ENCODE measurements around the gene MGAT4B.

MGAT4B gene

GRCh38 chr5:179794171-179794570 is 12.5 kb downstream of the MGAT4B start:
- Histone ChIP-seq H3K36me3 (ENCODE audit: low read length) (no peaks in the 10 kb centered on the region), H2AFZ (ENCODE audit: low read depth, low read length, severe bottlenecking) (no peak overlapping the region), H4K20me1 (ENCODE audit: low read depth, low read length) (no peaks in the 10 kb centered on the region), H3K79me2 (ENCODE audit: insufficient read depth, low read length) (no peaks in the 10 kb centered on the region), H3K9ac (ENCODE audit: low read length) (no peak overlapping the region), H3K9me2 (replicated peaks; ENCODE audit: insufficient read depth, low read length) (no peaks in the 10 kb centered on the region), H3K27ac (ENCODE audit: low read depth, low read length) (no peak overlapping the region), H3K27me3 (ENCODE audit: low read length) (no peaks in the 10 kb centered on the region), H3F3A (ENCODE audit: insufficient read depth) (no peaks in the 10 kb centered on the region), H3K4me2 (ENCODE audit: low read depth, low read length, poor library complexity, severe bottlenecking) (no peak overlapping the region), H3K9me3 (ENCODE audit: insufficient read depth, low read length) (no peaks in the 10 kb centered on the region), H3K4me3 (ENCODE audit: insufficient read depth, low read length, poor library complexity, severe bottlenecking) (no peak overlapping the region)
- TF ChIP-seq, protein P1, sequence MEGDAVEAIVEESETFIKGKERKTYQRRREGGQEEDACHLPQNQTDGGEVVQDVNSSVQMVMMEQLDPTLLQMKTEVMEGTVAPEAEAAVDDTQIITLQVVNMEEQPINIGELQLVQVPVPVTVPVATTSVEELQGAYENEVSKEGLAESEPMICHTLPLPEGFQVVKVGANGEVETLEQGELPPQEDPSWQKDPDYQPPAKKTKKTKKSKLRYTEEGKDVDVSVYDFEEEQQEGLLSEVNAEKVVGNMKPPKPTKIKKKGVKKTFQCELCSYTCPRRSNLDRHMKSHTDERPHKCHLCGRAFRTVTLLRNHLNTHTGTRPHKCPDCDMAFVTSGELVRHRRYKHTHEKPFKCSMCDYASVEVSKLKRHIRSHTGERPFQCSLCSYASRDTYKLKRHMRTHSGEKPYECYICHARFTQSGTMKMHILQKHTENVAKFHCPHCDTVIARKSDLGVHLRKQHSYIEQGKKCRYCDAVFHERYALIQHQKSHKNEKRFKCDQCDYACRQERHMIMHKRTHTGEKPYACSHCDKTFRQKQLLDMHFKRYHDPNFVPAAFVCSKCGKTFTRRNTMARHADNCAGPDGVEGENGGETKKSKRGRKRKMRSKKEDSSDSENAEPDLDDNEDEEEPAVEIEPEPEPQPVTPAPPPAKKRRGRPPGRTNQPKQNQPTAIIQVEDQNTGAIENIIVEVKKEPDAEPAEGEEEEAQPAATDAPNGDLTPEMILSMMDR (IDR thresholded peaks at IDR 0.05; ENCODE audit: insufficient read depth, low read length, poor library complexity, severe bottlenecking), result no peak

- no peak within 1 kb of the TSS for H3K27ac ChIP-seq (ENCODE audit: low read depth, low read length)
- no peaks in the 10 kb centered on the region for H4K20me1 ChIP-seq (ENCODE audit: low read depth, low read length)
- no peak within 1 kb of the TSS for H2AFZ ChIP-seq (ENCODE audit: low read depth, low read length, severe bottlenecking)
- no peak within 1 kb of the TSS for H3K4me2 ChIP-seq (ENCODE audit: low read depth, low read length, poor library complexity, severe bottlenecking)
- H3K4me3 ChIP-seq (ENCODE audit: insufficient read depth, low read length, poor library complexity, severe bottlenecking), result no peak within 1 kb of the TSS
- H3K9me2 ChIP-seq (replicated peaks; ENCODE audit: insufficient read depth, low read length), result no peaks in the 10 kb centered on the region
- no peaks in the 10 kb centered on the region for H3K36me3 ChIP-seq (ENCODE audit: low read length)
- TF ChIP-seq, protein P1 (IDR thresholded peaks at IDR 0.05; ENCODE audit: insufficient read depth, low read length, poor library complexity, severe bottlenecking), result no peak
- TF ChIP-seq EZH2phosphoT487 (conservative IDR thresholded peaks at IDR 0.05; ENCODE audit: low read length), result no peak
- H3K79me2 ChIP-seq (ENCODE audit: insufficient read depth, low read length), result no peaks in the 10 kb centered on the region
- H3K27me3 ChIP-seq (ENCODE audit: low read length), result no peaks in the 10 kb centered on the region
- H3K9me3 ChIP-seq (ENCODE audit: insufficient read depth, low read length), result no peaks in the 10 kb centered on the region
- no peaks in the 10 kb centered on the region for H3F3A ChIP-seq (ENCODE audit: insufficient read depth)
- no peak within 1 kb of the TSS for H3K9ac ChIP-seq (ENCODE audit: low read length)
These were observed 13.1 kb downstream of the MGAT4B start, which contains the start of gene LTC4S for GRCh38 chr5:179793468-179794139. LTC4S (plus strand) TSS chr5:179793986; CDS start chr5:179794081, 95 bp downstream.

DNA sequence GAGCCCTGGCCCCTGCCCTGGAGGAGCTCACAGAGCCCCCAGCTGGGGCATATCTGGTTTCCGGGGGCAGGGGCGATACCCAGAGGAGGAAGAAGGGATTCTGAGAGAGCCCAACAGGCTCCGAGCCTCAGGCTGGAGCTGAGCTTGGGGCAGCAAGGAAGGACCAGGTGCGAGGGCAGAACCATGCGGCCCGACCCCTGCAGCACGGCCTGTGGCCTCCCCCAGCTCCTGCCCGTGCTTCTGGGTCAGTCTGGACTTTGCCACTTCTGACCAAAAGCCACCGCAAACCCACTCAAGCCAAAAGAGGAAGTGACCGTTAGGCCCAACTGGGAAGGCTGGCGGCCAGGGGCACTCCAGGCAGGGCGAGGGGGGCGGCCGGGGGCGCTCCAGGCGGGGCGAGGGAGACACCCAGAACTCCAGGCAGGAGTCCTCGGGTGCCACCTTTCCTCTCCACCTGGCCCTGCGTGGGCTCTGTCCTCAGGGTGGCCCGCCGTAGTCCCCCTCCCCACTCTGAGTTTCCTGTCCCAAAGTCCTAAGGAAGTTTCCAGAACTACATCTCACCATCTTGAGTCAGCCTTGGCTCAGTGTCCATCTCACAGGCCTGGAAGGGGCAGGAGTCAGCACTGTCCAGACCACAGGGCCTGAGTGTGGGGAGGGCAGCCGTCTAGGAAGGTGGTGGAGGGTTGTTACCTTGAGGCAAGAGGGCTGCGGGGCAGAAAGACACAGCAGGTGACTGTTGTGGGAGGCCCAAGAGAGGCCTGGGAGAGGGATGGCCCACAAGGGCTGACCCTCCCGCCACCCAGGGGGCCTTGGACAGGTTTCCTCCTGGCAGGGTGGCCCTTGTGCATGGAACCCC is 13.8 kb downstream of the MGAT4B start:
- H3F3A ChIP-seq (ENCODE audit: insufficient read depth), result no peaks in the 10 kb centered on the region
- H3K4me2 ChIP-seq (ENCODE audit: low read depth, low read length, poor library complexity, severe bottlenecking), result no peak overlapping the region
- H4K20me1 ChIP-seq (ENCODE audit: low read depth, low read length), result no peaks in the 10 kb centered on the region
- H3K9me3 ChIP-seq (ENCODE audit: insufficient read depth, low read length), result no peaks in the 10 kb centered on the region
- no peak for TF ChIP-seq EZH2phosphoT487 (conservative IDR thresholded peaks at IDR 0.05; ENCODE audit: low read length)
- TF ChIP-seq, protein P1 (IDR thresholded peaks at IDR 0.05; ENCODE audit: insufficient read depth, low read length, poor library complexity, severe bottlenecking), result no peak
- H3K27me3 ChIP-seq (ENCODE audit: low read length), result no peaks in the 10 kb centered on the region
- H3K9ac ChIP-seq (ENCODE audit: low read length), result no peak overlapping the region
- H3K36me3 ChIP-seq (ENCODE audit: low read length), result no peaks in the 10 kb centered on the region
- H3K9me2 ChIP-seq (replicated peaks; ENCODE audit: insufficient read depth, low read length), result no peaks in the 10 kb centered on the region
- no peak overlapping the region for H3K27ac ChIP-seq (ENCODE audit: low read depth, low read length)
- no peak overlapping the region for H2AFZ ChIP-seq (ENCODE audit: low read depth, low read length, severe bottlenecking)
- no peaks in the 10 kb centered on the region for H3K79me2 ChIP-seq (ENCODE audit: insufficient read depth, low read length)
- no peak overlapping the region for H3K4me3 ChIP-seq (ENCODE audit: insufficient read depth, low read length, poor library complexity, severe bottlenecking)
